Gastrocnemius medialis (tissue), 4 donors: Measurements from ENCODE around the gene GCN1. TPM values are rescaled to one million over a fixed set of nuclear protein-coding genes. Genes with fewer than 3 reads are reported as not detected.

Experiments used
- ATAC-seq, 2 donors: fragments of 150-250 bp; one replicate each; pipeline ENCODE4 v1.9.1; 2016
- DNase-seq, 2 donors: peaks; one replicate each; pipeline ENCODE4 v3.0.0-alpha.2; 2019
- H3K27ac ChIP-seq, 4 donors: fragments of 200-600 bp; sonication (generic); 1 replicate in 1 of 4; 2 replicates in 3 of 4; pipeline ENCODE4 v1.5.1; 2016 to 2018; ENCODE audit warnings: mild to moderate bottlenecking in 2 of 4, moderate library complexity in 1 of 4
- H3K27me3 ChIP-seq, 3 donors: fragments of 200-600 bp; sonication (generic) in 2 of 3; 1 replicate in 1 of 3; 2 replicates in 2 of 3; pipeline versions ENCODE4 v1.5.1 to v1.6.0; 2016 to 2019; ENCODE audit warnings: mild to moderate bottlenecking in 1 of 3, moderate library complexity in 1 of 3
- H3K36me3 ChIP-seq, 2 donors: fragments of 200-600 bp; sonication (generic) in 1 of 2; one replicate each; pipeline ENCODE4 v1.5.1; 2017 to 2018
- H3K4me1 ChIP-seq, 2 donors: fragments of 200-600 bp; sonication (generic) in 1 of 2; one replicate each; pipeline ENCODE4 v1.5.1; 2016 to 2017; ENCODE audit warnings: mild to moderate bottlenecking in 2 of 2
- H3K4me3 ChIP-seq, 4 donors: fragments of 200-600 bp; sonication (generic) in 3 of 4; 1 replicate in 1 of 4; 2 replicates in 3 of 4; pipeline ENCODE4 v1.5.1; 2016 to 2019; ENCODE audit warnings: mild to moderate bottlenecking in 2 of 4
- H3K9me3 ChIP-seq, 3 donors: fragments of 200-600 bp; sonication (generic) in 2 of 3; 1 replicate in 1 of 3; 2 replicates in 2 of 3; pipeline ENCODE4 v1.5.1; 2016 to 2019
- CTCF ChIP-seq, 5 experiments: fragments of 450-650 bp in 3 of 5; fragments of 200-600 bp in 2 of 5; sonication (generic) in 2 of 5; IDR thresholded peaks in 4 of 5; conservative IDR thresholded peaks in 1 of 5; 1 replicate in 4 of 5; 2 replicates in 1 of 5; pipeline ENCODE4 v1.5.1; 2016 to 2019; ENCODE audit warnings: antibody characterized with exemption in 5 of 5, mild to moderate bottlenecking in 3 of 5, moderate library complexity in 3 of 5
- POLR2A ChIP-seq, 2 donors: fragments of 450-650 bp; IDR thresholded peaks; one replicate each; pipeline ENCODE4 v1.6.1; 2017; ENCODE audit warnings: antibody characterized with exemption in 2 of 2, mild to moderate bottlenecking in 2 of 2, moderate library complexity in 2 of 2
- in situ Hi-C, 4 donors: fragments of 200-750 bp; cut with MboI; loops; one replicate each; pipeline versions ENCODE4 v1.15.0 to v1.8.0; 2017; ENCODE audit warnings: low sequenced_read_pairs in 4 of 4
- intact Hi-C: fragments of 100-400 bp; cut with DNase I; formaldehyde crosslinking; loops from one replicate; pipeline ENCODE4 v1.15.1; 2023; ENCODE audit warnings: low total_unique reads
- total RNA-seq, 4 donors: library from RNA; depleted of rRNA; stranded (reverse); fragments of >200 nt; gene quantifications; one replicate each; pipeline versions ENCODE4 v1.1.0 to v1.2.3, GENCODE V29; 2016

Gene GCN1
- 10 to 100 TPM; 58.2 to 99.7 (median 87.4) TPM for total RNA-seq

- H3K27me3 ChIP-seq: no peaks in the 10 kb centered on the region
- H3K4me1 ChIP-seq: peaks cover 30 to 40% of the 10 kb centered on the region in 2 donors
- peaks cover 0 to 37% of the 10 kb centered on the region in 2 donors for H3K36me3 ChIP-seq
- ATAC-seq (peak; percentile 84 to 89), DNase-seq (peak; percentile 66 to 84)
- in situ Hi-C loops: no loop called here
- H3K9me3 ChIP-seq: no peaks in the 10 kb centered on the region
- peak within 1 kb of the TSS; percentile 92 to 97 (median 96) for H3K27ac ChIP-seq
- intact Hi-C loops: loop anchor here (5.0 kb wide), 1 partner anchor 77 kb away; the partner anchor contains the start of gene RAB35
- peak within 1 kb of the TSS; percentile 81 to 94 (median 92) for H3K4me3 ChIP-seq
- TF ChIP-seq CTCF (IDR thresholded peaks at IDR 0.05 in 4 of 5, conservative IDR thresholded peaks at IDR 0.05 in 1 of 5) (no peak), POLR2A (IDR thresholded peaks at IDR 0.05) (peak; percentile 90 to 97)
Observed at GRCh38 chr12:120194534-120195395, at the start of gene GCN1. Gene GCN1 (minus strand): TSS chr12:120194715. CDS start chr12:120194697, 18 bp downstream.

- peaks cover 77 to 90% of the 10 kb centered on the region in 2 donors for H3K4me1 ChIP-seq
- H3K9me3 ChIP-seq: no peaks in the 10 kb centered on the region
- intact Hi-C loops: no loop called here
- no peaks in the 10 kb centered on the region for H3K36me3 ChIP-seq
- ATAC-seq: no peak
- in situ Hi-C loops: no loop called here
- H3K27me3 ChIP-seq: no peaks in the 10 kb centered on the region
- DNase-seq: no peak
- TF ChIP-seq CTCF (IDR thresholded peaks at IDR 0.05 in 4 of 5, conservative IDR thresholded peaks at IDR 0.05 in 1 of 5) (no peak), POLR2A (IDR thresholded peaks at IDR 0.05) (no peak)
- H3K4me3 ChIP-seq: no peak overlapping the region
- H3K27ac ChIP-seq: peak overlapping the region; percentile 97 to 99 (median 98)
Observed at GRCh38 chr12:120242971-120243699, 48.6 kb upstream of the GCN1 start.

GRCh38 chr12:120242275-120242799, 47.8 kb upstream of the GCN1 start:
- Histone ChIP-seq H3K36me3 (no peaks in the 10 kb centered on the region), H3K4me3 (no peak overlapping the region), H3K9me3 (no peaks in the 10 kb centered on the region), H3K27ac (peak overlapping the region; percentile 97 to 99 (median 98)), H3K4me1 (peaks cover 77 to 90% of the 10 kb centered on the region in 2 donors), H3K27me3 (no peaks in the 10 kb centered on the region)
- TF ChIP-seq POLR2A (IDR thresholded peaks at IDR 0.05) (peak in 1 of 2 donors; percentile 15), CTCF (IDR thresholded peaks at IDR 0.05 in 4 of 5, conservative IDR thresholded peaks at IDR 0.05 in 1 of 5) (no peak)
- no peak for ATAC-seq
- intact Hi-C loops (no loop called here), in situ Hi-C loops (no loop called here)
- DNase-seq: no peak

GRCh38 chr12:120241561-120242274, 47.2 kb upstream of the GCN1 start:
- Histone ChIP-seq H3K27ac (peak overlapping the region; percentile 97 to 99 (median 98)), H3K27me3 (no peaks in the 10 kb centered on the region), H3K36me3 (no peaks in the 10 kb centered on the region), H3K4me3 (no peak overlapping the region), H3K4me1 (peaks cover 77 to 90% of the 10 kb centered on the region in 2 donors), H3K9me3 (no peaks in the 10 kb centered on the region)
- ATAC-seq (no peak), DNase-seq (no peak)
- intact Hi-C loops: no loop called here
- in situ Hi-C loops: no loop called here
- no peak for TF ChIP-seq CTCF (IDR thresholded peaks at IDR 0.05 in 4 of 5, conservative IDR thresholded peaks at IDR 0.05 in 1 of 5)
- TF ChIP-seq POLR2A (IDR thresholded peaks at IDR 0.05): no peak
